K562 (cell line): ENCODE data around the gene TBXA2R. TPM values are rescaled to one million over a fixed set of nuclear protein-coding genes. Genes with fewer than 3 reads are reported as not detected.

Source experiments
- ADNP ChIP-seq: fragments of 200-800 bp; sonication (Bioruptor generic); IDR thresholded peaks from 2 replicates; pipeline ENCODE4 v1.6.1; 2016; ENCODE audit warnings: missing genetic modification characterization, missing compliant biosample characterization
- FOS ChIP-seq: IDR thresholded peaks from 3 replicates; pipeline ENCODE4 v1.6.1; 2011; ENCODE audit not compliant: insufficient read length; ENCODE audit errors: extremely low read depth
- HMGN3 ChIP-seq: IDR thresholded peaks from 2 replicates; pipeline ENCODE4 v1.6.1; 2011; ENCODE audit warnings: borderline replicate concordance, low read depth, mild to moderate bottlenecking, mixed read lengths, low read length; ENCODE audit not compliant: insufficient read length; ENCODE audit errors: extremely low read depth
- JUN ChIP-seq, 2 experiments: sonication (generic) in 1 of 2; formaldehyde crosslinking in 1 of 2; IDR thresholded peaks; 2 replicates each; pipeline versions ENCODE4 v1.6.1 to v1.8.0; 2012 to 2022; ENCODE audit warnings: borderline replicate concordance in 2 of 2, mild to moderate bottlenecking in 2 of 2, improper control_type of control experiment in 1 of 2, low read depth in 1 of 2, low read length in 1 of 2, missing genetic modification reagents in 1 of 2
- MYC ChIP-seq, 2 experiments: fragments of 250-450 bp in 1 of 2; sonication (Bioruptor Pico) in 1 of 2; IDR thresholded peaks; 2 replicates each; pipeline versions ENCODE4 v1.5.1 to v1.6.1; 2012 to 2021; ENCODE audit warnings: low read depth in 2 of 2, borderline replicate concordance in 1 of 2, improper control_type of control experiment in 1 of 2, low read length in 1 of 2, mild to moderate bottlenecking in 1 of 2, moderate library complexity in 1 of 2
- POU5F1 ChIP-seq: fragments of 150-350 bp; IDR thresholded peaks from 2 replicates; pipeline ENCODE4 v1.6.1; 2014; ENCODE audit warnings: borderline replicate concordance, low read length, low read depth, mild to moderate bottlenecking; ENCODE audit not compliant: partially characterized antibody
- TBL1XR1 ChIP-seq, 2 experiments: IDR thresholded peaks; 2 replicates each; pipeline ENCODE4 v1.6.1; 2012; ENCODE audit warnings: improper control_type of control experiment in 2 of 2, low read length in 2 of 2, mild to moderate bottlenecking in 1 of 2
- ZNF263 ChIP-seq: sonication (generic); formaldehyde crosslinking; IDR thresholded peaks from 2 replicates; pipeline ENCODE4 v1.8.0; 2022; ENCODE audit warnings: mild to moderate bottlenecking, missing genetic modification reagents, borderline replicate concordance
- ZNF764 ChIP-seq: fragments of 250-450 bp; sonication (Bioruptor Pico); IDR thresholded peaks from 2 replicates; pipeline ENCODE4 v1.4.0; 2020; ENCODE audit warnings: low read depth, mild to moderate bottlenecking, moderate library complexity
- polyA plus RNA-seq, 8 experiments: library from polyadenylated mRNA; depleted of rRNA in 4 of 8; stranded (reverse) in 5 of 8; unstranded in 3 of 8; fragments of >200 nt; fragmentation: Nextera tagmentation in 2 of 8; fragmentation: Illumina TruSeq in 1 of 8; extraction: Ambion mirVana in 2 of 8; extraction: Trizol in 1 of 8; gene quantifications; 2 replicates each; pipeline versions ENCODE4 v1.2.1 to v1.2.3, GENCODE V29; 2011 to 2014; ENCODE audit warnings: inconsistent platforms in 1 of 8, missing spikeins in 1 of 8
- total RNA-seq, 7 experiments: library from RNA; depleted of rRNA in 6 of 7; stranded (reverse); fragments of >200 nt in 6 of 7; fragmentation: Illumina TruSeq in 2 of 7; extraction: Trizol in 2 of 7; gene quantifications; 2 replicates each; pipeline versions ENCODE4 v1.2.1 to v1.2.3, GENCODE V29; 2011 to 2021; ENCODE audit warnings: low replicate concordance in 1 of 7
- TF ChIP-seq, protein P1 (sequence below): fragments of 450-650 bp; IDR thresholded peaks from 2 replicates; pipeline ENCODE4 v1.6.1; 2018; ENCODE audit not compliant: partially characterized antibody
- TF ChIP-seq, protein P2 (sequence below): fragments of 200-800 bp; sonication (Bioruptor generic); IDR thresholded peaks from 2 replicates; pipeline ENCODE4 v1.6.1; 2017; ENCODE audit warnings: missing genetic modification characterization, missing compliant biosample characterization
- TF ChIP-seq, protein P3 (sequence below): sonication (generic); formaldehyde crosslinking; IDR thresholded peaks from 2 replicates; pipeline ENCODE4 v1.8.0; 2022; ENCODE audit warnings: mild to moderate bottlenecking, missing genetic modification reagents
- TF ChIP-seq, protein P4 (sequence below): sonication (generic); formaldehyde crosslinking; IDR thresholded peaks from 2 replicates; pipeline ENCODE4 v1.8.0; 2022; ENCODE audit warnings: missing genetic modification reagents, mild to moderate bottlenecking, moderate library complexity, borderline replicate concordance
- TF ChIP-seq, protein P5 (sequence below): fragments of 250-450 bp; sonication (Bioruptor Pico); IDR thresholded peaks from 2 replicates; pipeline ENCODE4 v1.8.0; 2021; ENCODE audit warnings: moderate library complexity, mild to moderate bottlenecking, inconsistent platforms
- TF ChIP-seq, protein P6 (sequence below): fragments of 450-650 bp; formaldehyde crosslinking; conservative IDR thresholded peaks from 2 replicates; pipeline ENCODE4 v1.4.0; 2022; ENCODE audit warnings: mild to moderate bottlenecking, missing genetic modification characterization

The TBXA2R gene
- total and polyA plus RNA-seq, 9 of the 15 experiments (the other 6 are each of a cell fraction or from before 2014, with no cell fraction given): 1.5 to 24.0 (median 2.8) TPM

DNA sequence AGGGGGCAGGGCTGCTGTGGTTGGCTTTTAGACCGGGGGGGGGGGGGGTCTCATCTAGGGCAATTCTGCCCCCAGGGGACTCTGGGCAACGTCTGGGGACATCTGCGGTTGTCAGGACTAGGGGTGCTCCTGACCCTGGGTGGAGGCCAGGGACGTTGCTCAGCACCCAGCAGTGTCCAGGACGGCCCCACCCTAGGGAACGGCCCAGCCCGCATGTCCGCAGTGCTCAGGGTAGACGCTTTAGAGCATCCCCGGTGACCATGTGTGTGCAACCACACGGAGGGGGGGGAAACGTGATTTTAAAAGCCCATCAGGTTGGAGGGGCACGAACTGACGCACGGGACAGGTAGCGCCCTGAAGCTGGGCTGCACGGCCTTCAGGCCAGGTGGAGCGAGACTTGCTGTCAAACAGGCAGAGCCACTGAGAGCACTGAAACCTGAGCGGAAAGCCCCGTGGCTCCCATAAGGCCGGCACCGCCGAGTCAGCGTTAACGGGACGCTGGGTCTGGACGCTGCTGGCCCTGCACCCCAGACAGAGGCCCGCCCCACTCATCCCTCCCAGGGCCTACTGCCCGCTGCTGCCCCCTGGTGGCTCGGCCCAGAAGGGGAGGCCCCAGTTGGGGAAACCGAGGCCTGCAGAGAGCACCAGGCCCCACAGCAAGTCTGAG lies 11.6 kb upstream of the TBXA2R start (continued):
- TF ChIP-seq, protein P1, sequence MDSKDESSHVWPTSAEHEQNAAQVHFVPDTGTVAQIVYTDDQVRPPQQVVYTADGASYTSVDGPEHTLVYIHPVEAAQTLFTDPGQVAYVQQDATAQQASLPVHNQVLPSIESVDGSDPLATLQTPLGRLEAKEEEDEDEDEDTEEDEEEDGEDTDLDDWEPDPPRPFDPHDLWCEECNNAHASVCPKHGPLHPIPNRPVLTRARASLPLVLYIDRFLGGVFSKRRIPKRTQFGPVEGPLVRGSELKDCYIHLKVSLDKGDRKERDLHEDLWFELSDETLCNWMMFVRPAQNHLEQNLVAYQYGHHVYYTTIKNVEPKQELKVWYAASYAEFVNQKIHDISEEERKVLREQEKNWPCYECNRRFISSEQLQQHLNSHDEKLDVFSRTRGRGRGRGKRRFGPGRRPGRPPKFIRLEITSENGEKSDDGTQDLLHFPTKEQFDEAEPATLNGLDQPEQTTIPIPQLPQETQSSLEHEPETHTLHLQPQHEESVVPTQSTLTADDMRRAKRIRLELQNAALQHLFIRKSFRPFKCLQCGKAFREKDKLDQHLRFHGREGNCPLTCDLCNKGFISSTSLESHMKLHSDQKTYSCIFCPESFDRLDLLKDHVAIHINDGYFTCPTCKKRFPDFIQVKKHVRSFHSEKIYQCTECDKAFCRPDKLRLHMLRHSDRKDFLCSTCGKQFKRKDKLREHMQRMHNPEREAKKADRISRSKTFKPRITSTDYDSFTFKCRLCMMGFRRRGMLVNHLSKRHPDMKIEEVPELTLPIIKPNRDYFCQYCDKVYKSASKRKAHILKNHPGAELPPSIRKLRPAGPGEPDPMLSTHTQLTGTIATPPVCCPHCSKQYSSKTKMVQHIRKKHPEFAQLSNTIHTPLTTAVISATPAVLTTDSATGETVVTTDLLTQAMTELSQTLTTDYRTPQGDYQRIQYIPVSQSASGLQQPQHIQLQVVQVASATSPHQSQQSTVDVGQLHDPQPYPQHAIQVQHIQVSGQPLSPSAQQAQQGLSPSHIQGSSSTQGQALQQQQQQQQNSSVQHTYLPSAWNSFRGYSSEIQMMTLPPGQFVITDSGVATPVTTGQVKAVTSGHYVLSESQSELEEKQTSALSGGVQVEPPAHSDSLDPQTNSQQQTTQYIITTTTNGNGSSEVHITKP: no peak
- TF ChIP-seq TBL1XR1 (IDR thresholded peaks at IDR 0.05; ENCODE audit: low read length in 2 of 2) (no peak), ZNF764 (CRISPR knock-in tag) (no peak), JUN (IDR thresholded peaks at IDR 0.05; ENCODE audit: borderline replicate concordance, low read depth, low read length) (no peak), JUN (CRISPR knock-in tag; IDR thresholded peaks at IDR 0.05; ENCODE audit: borderline replicate concordance) (peak; percentile 68; the same call in 1 of the 2 replicates), MYC (IDR thresholded peaks at IDR 0.05; ENCODE audit: low read depth, low read length) (no peak), MYC (CRISPR knock-in tag; IDR thresholded peaks at IDR 0.05; ENCODE audit: borderline replicate concordance, low read depth) (no peak), ZNF263 (CRISPR knock-in tag) (peak; percentile 36; the same call in 1 of the 2 replicates), FOS (no peak), HMGN3 (peak; percentile 49), POU5F1 (peak; percentile 13), ADNP (tag) (peak; percentile 44; the same call in 1 of the 2 replicates)
- TF ChIP-seq, protein P2, sequence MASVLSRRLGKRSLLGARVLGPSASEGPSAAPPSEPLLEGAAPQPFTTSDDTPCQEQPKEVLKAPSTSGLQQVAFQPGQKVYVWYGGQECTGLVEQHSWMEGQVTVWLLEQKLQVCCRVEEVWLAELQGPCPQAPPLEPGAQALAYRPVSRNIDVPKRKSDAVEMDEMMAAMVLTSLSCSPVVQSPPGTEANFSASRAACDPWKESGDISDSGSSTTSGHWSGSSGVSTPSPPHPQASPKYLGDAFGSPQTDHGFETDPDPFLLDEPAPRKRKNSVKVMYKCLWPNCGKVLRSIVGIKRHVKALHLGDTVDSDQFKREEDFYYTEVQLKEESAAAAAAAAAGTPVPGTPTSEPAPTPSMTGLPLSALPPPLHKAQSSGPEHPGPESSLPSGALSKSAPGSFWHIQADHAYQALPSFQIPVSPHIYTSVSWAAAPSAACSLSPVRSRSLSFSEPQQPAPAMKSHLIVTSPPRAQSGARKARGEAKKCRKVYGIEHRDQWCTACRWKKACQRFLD (CRISPR knock-in tag): no peak
- TF ChIP-seq, protein P3, sequence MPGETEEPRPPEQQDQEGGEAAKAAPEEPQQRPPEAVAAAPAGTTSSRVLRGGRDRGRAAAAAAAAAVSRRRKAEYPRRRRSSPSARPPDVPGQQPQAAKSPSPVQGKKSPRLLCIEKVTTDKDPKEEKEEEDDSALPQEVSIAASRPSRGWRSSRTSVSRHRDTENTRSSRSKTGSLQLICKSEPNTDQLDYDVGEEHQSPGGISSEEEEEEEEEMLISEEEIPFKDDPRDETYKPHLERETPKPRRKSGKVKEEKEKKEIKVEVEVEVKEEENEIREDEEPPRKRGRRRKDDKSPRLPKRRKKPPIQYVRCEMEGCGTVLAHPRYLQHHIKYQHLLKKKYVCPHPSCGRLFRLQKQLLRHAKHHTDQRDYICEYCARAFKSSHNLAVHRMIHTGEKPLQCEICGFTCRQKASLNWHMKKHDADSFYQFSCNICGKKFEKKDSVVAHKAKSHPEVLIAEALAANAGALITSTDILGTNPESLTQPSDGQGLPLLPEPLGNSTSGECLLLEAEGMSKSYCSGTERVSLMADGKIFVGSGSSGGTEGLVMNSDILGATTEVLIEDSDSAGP (CRISPR knock-in tag): no peak
- TF ChIP-seq, protein P4, sequence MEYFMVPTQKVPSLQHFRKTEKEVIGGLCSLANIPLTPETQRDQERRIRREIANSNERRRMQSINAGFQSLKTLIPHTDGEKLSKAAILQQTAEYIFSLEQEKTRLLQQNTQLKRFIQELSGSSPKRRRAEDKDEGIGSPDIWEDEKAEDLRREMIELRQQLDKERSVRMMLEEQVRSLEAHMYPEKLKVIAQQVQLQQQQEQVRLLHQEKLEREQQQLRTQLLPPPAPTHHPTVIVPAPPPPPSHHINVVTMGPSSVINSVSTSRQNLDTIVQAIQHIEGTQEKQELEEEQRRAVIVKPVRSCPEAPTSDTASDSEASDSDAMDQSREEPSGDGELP (CRISPR knock-in tag): peak; percentile 60; the same call in 1 of the 2 replicates
- TF ChIP-seq, protein P5, sequence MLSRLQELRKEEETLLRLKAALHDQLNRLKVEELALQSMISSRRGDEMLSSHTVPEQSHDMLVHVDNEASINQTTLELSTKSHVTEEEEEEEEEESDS: no peak
- TF ChIP-seq, protein P6, sequence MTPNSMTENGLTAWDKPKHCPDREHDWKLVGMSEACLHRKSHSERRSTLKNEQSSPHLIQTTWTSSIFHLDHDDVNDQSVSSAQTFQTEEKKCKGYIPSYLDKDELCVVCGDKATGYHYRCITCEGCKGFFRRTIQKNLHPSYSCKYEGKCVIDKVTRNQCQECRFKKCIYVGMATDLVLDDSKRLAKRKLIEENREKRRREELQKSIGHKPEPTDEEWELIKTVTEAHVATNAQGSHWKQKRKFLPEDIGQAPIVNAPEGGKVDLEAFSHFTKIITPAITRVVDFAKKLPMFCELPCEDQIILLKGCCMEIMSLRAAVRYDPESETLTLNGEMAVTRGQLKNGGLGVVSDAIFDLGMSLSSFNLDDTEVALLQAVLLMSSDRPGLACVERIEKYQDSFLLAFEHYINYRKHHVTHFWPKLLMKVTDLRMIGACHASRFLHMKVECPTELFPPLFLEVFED: no peak
